Neuron (in vitro differentiated cells): ENCODE measurements around the gene ZNF586.
"Not testable (repeated sequence)": the region's sequence is repeated elsewhere in the genome, so short reads cannot be mapped to it uniquely, and the experiment has no call there.

Experiments used
- H2AFZ ChIP-seq: one replicate; pipeline ENCODE4 v1.6.1; 2013; ENCODE audit warnings: low read depth, mild to moderate bottlenecking, inconsistent platforms, low read length, moderate library complexity
- H3K27me3 ChIP-seq: one replicate; pipeline ENCODE4 v1.6.1; 2013; ENCODE audit warnings: low read length; ENCODE audit not compliant: insufficient read depth
- H3K36me3 ChIP-seq: one replicate; pipeline ENCODE4 v1.6.1; 2013; ENCODE audit warnings: low read length; ENCODE audit not compliant: insufficient read depth
- H3K4me1 ChIP-seq: one replicate; pipeline ENCODE4 v1.6.1; 2013; ENCODE audit warnings: low read length; ENCODE audit not compliant: insufficient read depth
- H3K4me3 ChIP-seq: 2 replicates; pipeline ENCODE4 v1.5.1; 2013; ENCODE audit warnings: mild to moderate bottlenecking, low read length, moderate library complexity
- H3K9me3 ChIP-seq: one replicate; pipeline ENCODE4 v1.6.1; 2013; ENCODE audit warnings: low read length

The ZNF586 gene

GRCh38 chr19:57771417-57771816 lies 1.9 kb downstream of the ZNF586 start:
- Histone ChIP-seq H3K9me3 (peaks cover 30% of the 10 kb centered on the region), H3K4me1 (peaks cover 6% of the 10 kb centered on the region), H2AFZ (no peak overlapping the region), H3K36me3 (peaks cover 45% of the 10 kb centered on the region), H3K4me3 (no peak overlapping the region), H3K27me3 (no peaks in the 10 kb centered on the region)

GRCh38 chr19:57773488-57773887 lies 4.0 kb downstream of the ZNF586 start:
- Histone ChIP-seq H3K9me3 (peaks cover 40% of the 10 kb centered on the region), H3K4me3 (no peak overlapping the region), H2AFZ (no peak overlapping the region), H3K4me1 (peaks cover 6% of the 10 kb centered on the region), H3K36me3 (peaks cover 61% of the 10 kb centered on the region), H3K27me3 (no peaks in the 10 kb centered on the region)

GRCh38 chr19:57776764-57777296 lies 7.4 kb downstream of the ZNF586 start:
- Histone ChIP-seq H3K27me3 (no peaks in the 10 kb centered on the region), H3K36me3 (peaks cover 87% of the 10 kb centered on the region), H3K9me3 (peaks cover 53% of the 10 kb centered on the region), H2AFZ (no peak overlapping the region), H3K4me1 (no peaks in the 10 kb centered on the region), H3K4me3 (no peak overlapping the region)

- H3K36me3 ChIP-seq = peaks cover 79% of the 10 kb centered on the region
- H3K9me3 ChIP-seq = peaks cover 52% of the 10 kb centered on the region
- no peaks in the 10 kb centered on the region for H3K27me3 ChIP-seq
- H2AFZ ChIP-seq = no peak overlapping the region
- no peak overlapping the region for H3K4me3 ChIP-seq
- H3K4me1 ChIP-seq = no peaks in the 10 kb centered on the region
These were observed 8.9 kb downstream of the ZNF586 start for GRCh38 chr19:57778336-57778735.

GRCh38 chr19:57779220-57779845 lies 9.9 kb downstream of the ZNF586 start:
- H3K27me3 ChIP-seq = no peaks in the 10 kb centered on the region
- no peaks in the 10 kb centered on the region for H3K4me1 ChIP-seq
- H3K36me3 ChIP-seq = peaks cover 75% of the 10 kb centered on the region
- H3K4me3 ChIP-seq = no peak overlapping the region
- H3K9me3 ChIP-seq = peaks cover 47% of the 10 kb centered on the region
- no peak overlapping the region for H2AFZ ChIP-seq

GRCh38 chr19:57786286-57786685 lies 16.8 kb downstream of the ZNF586 start:
- peaks cover 50% of the 10 kb centered on the region for H3K36me3 ChIP-seq
- no peak overlapping the region for H3K4me3 ChIP-seq
- peaks cover 49% of the 10 kb centered on the region for H3K9me3 ChIP-seq
- H3K4me1 ChIP-seq = no peaks in the 10 kb centered on the region
- no peaks in the 10 kb centered on the region for H3K27me3 ChIP-seq
- H2AFZ ChIP-seq = no peak overlapping the region

- H2AFZ ChIP-seq = no peak overlapping the region
- no peaks in the 10 kb centered on the region for H3K4me1 ChIP-seq
- peaks cover 48% of the 10 kb centered on the region for H3K36me3 ChIP-seq
- no peaks in the 10 kb centered on the region for H3K27me3 ChIP-seq
- H3K9me3 ChIP-seq = peaks cover 51% of the 10 kb centered on the region
- no peak overlapping the region for H3K4me3 ChIP-seq
These were observed 17.4 kb downstream of the ZNF586 start for GRCh38 chr19:57786906-57787305.

- peaks cover 46% of the 10 kb centered on the region for H3K36me3 ChIP-seq
These were observed 18.7 kb downstream of the ZNF586 start for GRCh38 chr19:57788114-57788692.

GRCh38 chr19:57789288-57789687 lies 19.8 kb downstream of the ZNF586 start:
- Histone ChIP-seq H3K27me3 (no peaks in the 10 kb centered on the region), H3K4me1 (no peaks in the 10 kb centered on the region), H3K36me3 (peaks cover 45% of the 10 kb centered on the region), H2AFZ (no peak overlapping the region), H3K4me3 (no peak overlapping the region), H3K9me3 (peaks cover 51% of the 10 kb centered on the region)

More at GRCh38 chr19:57788114-57788692, 18.7 kb downstream of the ZNF586 start:
- Histone ChIP-seq H3K9me3 (peaks cover 51% of the 10 kb centered on the region), H3K4me3 (no peak overlapping the region), H2AFZ (no peak overlapping the region), H3K4me1 (no peaks in the 10 kb centered on the region), H3K27me3 (no peaks in the 10 kb centered on the region)

- H3K9me3 ChIP-seq = not testable (repeated sequence)
These were observed 27.1 kb downstream of the ZNF586 start for GRCh38 chr19:57796580-57796979.

GRCh38 chr19:57800696-57801095 lies 31.2 kb downstream of the ZNF586 start:
- H3K27me3 ChIP-seq = no peaks in the 10 kb centered on the region
- H2AFZ ChIP-seq = no peak overlapping the region
- H3K9me3 ChIP-seq = peaks cover 1% of the 10 kb centered on the region
- peaks cover 12% of the 10 kb centered on the region for H3K4me1 ChIP-seq
- H3K4me3 ChIP-seq = no peak overlapping the region
- peaks cover 12% of the 10 kb centered on the region for H3K36me3 ChIP-seq

More at GRCh38 chr19:57796580-57796979, 27.1 kb downstream of the ZNF586 start:
- H3K4me3 ChIP-seq, H3K27me3 ChIP-seq, H2AFZ ChIP-seq, H3K4me1 ChIP-seq: not testable (repeated sequence)
- peaks cover 19% of the 10 kb centered on the region for H3K36me3 ChIP-seq

- Histone ChIP-seq H3K4me3 (no peak overlapping the region), H2AFZ (no peak overlapping the region), H3K4me1 (peaks cover 12% of the 10 kb centered on the region), H3K9me3 (no peaks in the 10 kb centered on the region), H3K36me3 (peaks cover 9% of the 10 kb centered on the region), H3K27me3 (no peaks in the 10 kb centered on the region)
These were observed 32.8 kb downstream of the ZNF586 start for GRCh38 chr19:57802269-57802668.

- peaks cover 17% of the 10 kb centered on the region for H3K36me3 ChIP-seq
- H3K4me1 ChIP-seq = peaks cover 12% of the 10 kb centered on the region
- peak overlapping the region; percentile 95 for H2AFZ ChIP-seq
- H3K27me3 ChIP-seq = no peaks in the 10 kb centered on the region
- H3K9me3 ChIP-seq = no peaks in the 10 kb centered on the region
- peak overlapping the region; percentile 61 for H3K4me3 ChIP-seq
These were observed 33.8 kb downstream of the ZNF586 start for GRCh38 chr19:57803265-57803593.
